ENCODE results near the gene MAMDC2. TPM values are rescaled to one million over a fixed set of nuclear protein-coding genes. Genes with fewer than 3 reads are reported as not detected.
"Not testable (repeated sequence)": the region's sequence is repeated elsewhere in the genome, so short reads cannot be mapped to it uniquely, and the experiment has no call there.

Gene MAMDC2
- total RNA-seq, 1 donor from 2014 or later: 28.7 TPM

GRCh38 chr9:70197216-70198044, 153.8 kb downstream of the MAMDC2 start:
- Histone ChIP-seq H3K27me3 (no peaks in the 10 kb centered on the region), H3K79me2 (ENCODE audit: low read depth) (no peaks in the 10 kb centered on the region), H3K36me3 (no peaks in the 10 kb centered on the region), H3K4me1 (no peaks in the 10 kb centered on the region), H3K4me2 (no peak overlapping the region), H4K20me1 (ENCODE audit: low read depth) (no peaks in the 10 kb centered on the region), H3K4me3 (no peak overlapping the region), H3K9me3 (ENCODE audit: low read depth) (no peaks in the 10 kb centered on the region), H3K9ac (no peak overlapping the region), H3F3A (ENCODE audit: low read depth) (no peaks in the 10 kb centered on the region), H2AFZ (replicated peaks) (no peak overlapping the region), H3K27ac (no peak overlapping the region)
- Mint-ChIP-seq H3K9me3 (no peaks in the 10 kb centered on the region), H3K27ac (no peak overlapping the region), H3K36me3 (no peaks in the 10 kb centered on the region), H3K27me3 (ENCODE audit: insufficient read depth, low read depth) (no peaks in the 10 kb centered on the region), H3K4me3 (no peak overlapping the region), H3K4me1 (no peaks in the 10 kb centered on the region)
- DNase-seq (ENCODE audit: low spot score): no peak
- no peak for TF ChIP-seq EZH2phosphoT487 (IDR thresholded peaks at IDR 0.05)

GRCh38 chr9:70204743-70205142, 161.1 kb downstream of the MAMDC2 start:
- not testable (repeated sequence) for H3K4me2 ChIP-seq

GRCh38 chr9:70205366-70206020, 161.8 kb downstream of the MAMDC2 start:
- H3F3A ChIP-seq (ENCODE audit: low read depth): no peaks in the 10 kb centered on the region
- H3K4me3 ChIP-seq: no peak overlapping the region
- H4K20me1 ChIP-seq (ENCODE audit: low read depth): no peaks in the 10 kb centered on the region
- no peaks in the 10 kb centered on the region for H3K4me1 ChIP-seq
- TF ChIP-seq EZH2phosphoT487 (IDR thresholded peaks at IDR 0.05) (no peak), EZH2 (IDR thresholded peaks at IDR 0.05) (no peak), CTCF (IDR thresholded peaks at IDR 0.05) (no peak)
- H3K36me3 ChIP-seq: no peaks in the 10 kb centered on the region
- no peak overlapping the region for H3K4me2 ChIP-seq
- no peaks in the 10 kb centered on the region for H3K79me2 ChIP-seq (ENCODE audit: low read depth)
- no peak for DNase-seq (ENCODE audit: low spot score)
- H3K9me3 Mint-ChIP-seq: peaks cover 25% of the 10 kb centered on the region
- H2AFZ ChIP-seq (replicated peaks): no peak overlapping the region
- no peak overlapping the region for H3K27ac Mint-ChIP-seq
- H3K36me3 Mint-ChIP-seq: no peaks in the 10 kb centered on the region
- H3K4me3 Mint-ChIP-seq: no peak overlapping the region
- no peak overlapping the region for H3K27ac ChIP-seq
- H3K4me1 Mint-ChIP-seq: peaks cover 7% of the 10 kb centered on the region
- no peaks in the 10 kb centered on the region for H3K9me3 ChIP-seq (ENCODE audit: low read depth)
- H3K27me3 Mint-ChIP-seq (ENCODE audit: insufficient read depth, low read depth): peaks cover 4% of the 10 kb centered on the region
- no peak overlapping the region for H3K9ac ChIP-seq
- H3K27me3 ChIP-seq: no peaks in the 10 kb centered on the region

More at GRCh38 chr9:70204743-70205142, 161.1 kb downstream of the MAMDC2 start:
- H3K9me3 ChIP-seq (ENCODE audit: low read depth); H3K4me3 ChIP-seq; H4K20me1 ChIP-seq (ENCODE audit: low read depth); DNase-seq (ENCODE audit: low spot score); H3K79me2 ChIP-seq (ENCODE audit: low read depth); H3K9ac ChIP-seq; H3K27ac ChIP-seq; H2AFZ ChIP-seq (replicated peaks); H3K27me3 Mint-ChIP-seq (ENCODE audit: insufficient read depth, low read depth); H3F3A ChIP-seq (ENCODE audit: low read depth); H3K4me3 Mint-ChIP-seq; H3K36me3 ChIP-seq; H3K4me1 Mint-ChIP-seq; H3K27me3 ChIP-seq; H3K36me3 Mint-ChIP-seq; H3K4me1 ChIP-seq: not testable (repeated sequence)
- Mint-ChIP-seq H3K27ac (peak overlapping the region; percentile 39), H3K9me3 (peaks cover 20% of the 10 kb centered on the region)

- peaks cover 11% of the 10 kb centered on the region for H3K9me3 Mint-ChIP-seq
- H3F3A ChIP-seq (ENCODE audit: low read depth): no peaks in the 10 kb centered on the region
- no peak overlapping the region for H3K27ac Mint-ChIP-seq
- H3K27ac ChIP-seq: no peak overlapping the region
- no peaks in the 10 kb centered on the region for H3K36me3 ChIP-seq
- H3K9me3 ChIP-seq (ENCODE audit: low read depth): no peaks in the 10 kb centered on the region
- no peak overlapping the region for H3K9ac ChIP-seq
- H3K4me3 Mint-ChIP-seq: peak overlapping the region; percentile 37
- no peaks in the 10 kb centered on the region for H3K4me1 ChIP-seq
- H3K4me1 Mint-ChIP-seq: peaks cover 5% of the 10 kb centered on the region
- H3K36me3 Mint-ChIP-seq: peaks cover 10% of the 10 kb centered on the region
- H3K79me2 ChIP-seq (ENCODE audit: low read depth): no peaks in the 10 kb centered on the region
- no peak overlapping the region for H2AFZ ChIP-seq (replicated peaks)
- H3K27me3 ChIP-seq: no peaks in the 10 kb centered on the region
- TF ChIP-seq EZH2phosphoT487 (IDR thresholded peaks at IDR 0.05) (no peak), CTCF (IDR thresholded peaks at IDR 0.05) (no peak), EZH2 (IDR thresholded peaks at IDR 0.05) (no peak)
- H3K27me3 Mint-ChIP-seq (ENCODE audit: insufficient read depth, low read depth): no peaks in the 10 kb centered on the region
- H3K4me3 ChIP-seq: no peak overlapping the region
- DNase-seq (ENCODE audit: low spot score): no peak
- H3K4me2 ChIP-seq: no peak overlapping the region
- no peaks in the 10 kb centered on the region for H4K20me1 ChIP-seq (ENCODE audit: low read depth)
Measured at GRCh38 chr9:70217029-70217428, 173.4 kb downstream of the MAMDC2 start.
